NCI-H2029 treated with DMSO at 0.1 percent for 48 hours (cell line): ENCODE measurements around the gene CXCR2.
"Not testable (repeated sequence)": the region's sequence is repeated elsewhere in the genome, so short reads cannot be mapped to it uniquely, and the experiment has no call there.

Experiments used
- DNase-seq: peaks from one replicate; lab custom pipeline; 2025; lab: John Stamatoyannopoulos, UW

The CXCR2 gene

DNA sequence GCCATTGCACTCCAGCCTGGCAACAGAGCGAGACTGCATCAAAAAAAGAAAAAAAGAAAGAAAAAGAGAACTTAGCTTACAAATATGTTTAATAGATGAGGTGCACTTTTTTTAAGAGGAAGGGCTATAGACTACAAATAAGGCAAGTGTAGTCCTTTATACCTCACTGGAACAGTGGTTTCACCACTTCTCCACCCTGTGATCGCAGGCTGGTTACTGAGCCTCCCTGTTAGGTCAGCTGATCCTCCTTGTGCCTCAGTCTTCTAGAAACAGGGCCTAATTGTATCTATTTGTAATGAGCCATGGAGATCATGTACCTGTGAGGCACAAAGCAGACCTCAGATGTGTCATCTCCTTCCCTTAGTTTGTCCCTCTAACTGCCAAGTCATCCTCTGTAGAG, 4.5 kb downstream of the CXCR2 start:
- DNase-seq, result no peak

DNA sequence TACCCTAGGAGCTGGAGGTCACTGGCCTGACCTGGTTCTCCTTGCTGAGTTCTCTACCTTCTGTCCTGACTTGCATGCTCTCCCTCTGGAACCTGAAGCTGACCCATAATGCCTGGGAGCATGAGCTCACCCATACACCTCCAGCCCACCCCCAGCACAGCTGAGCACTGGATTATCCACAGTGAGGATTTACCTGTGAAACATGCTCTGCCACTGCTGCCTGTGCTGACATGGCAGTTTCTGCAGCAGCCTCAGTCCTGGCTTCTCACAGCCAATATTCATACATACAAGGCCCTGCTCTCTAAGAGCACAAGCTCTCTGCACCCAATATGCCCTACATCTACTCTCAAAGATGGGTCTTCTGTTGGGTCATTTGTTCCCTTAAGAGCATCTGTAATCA, 5.0 kb downstream of the CXCR2 start:
- no peak for DNase-seq

DNA sequence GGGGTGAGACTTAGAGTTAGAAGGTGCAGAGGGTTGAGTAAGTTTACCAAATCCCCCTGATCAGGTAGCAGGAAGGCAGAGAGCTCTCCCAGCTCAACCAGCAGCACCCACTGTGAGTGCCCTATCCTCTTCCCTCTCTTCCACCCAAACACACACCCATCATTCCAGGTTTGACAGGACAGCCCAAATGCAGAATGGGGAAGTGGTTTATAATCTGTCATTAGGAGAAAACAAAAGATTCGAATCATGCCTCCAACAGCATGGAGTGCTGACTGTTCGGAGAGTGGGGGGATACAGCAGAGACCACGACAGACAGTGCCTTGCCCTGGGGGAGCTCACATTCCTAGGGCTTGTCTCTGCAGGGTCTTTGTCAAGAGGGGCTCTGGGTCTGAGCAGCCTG, 11.7 kb downstream of the CXCR2 start:
- DNase-seq, result no peak

DNA sequence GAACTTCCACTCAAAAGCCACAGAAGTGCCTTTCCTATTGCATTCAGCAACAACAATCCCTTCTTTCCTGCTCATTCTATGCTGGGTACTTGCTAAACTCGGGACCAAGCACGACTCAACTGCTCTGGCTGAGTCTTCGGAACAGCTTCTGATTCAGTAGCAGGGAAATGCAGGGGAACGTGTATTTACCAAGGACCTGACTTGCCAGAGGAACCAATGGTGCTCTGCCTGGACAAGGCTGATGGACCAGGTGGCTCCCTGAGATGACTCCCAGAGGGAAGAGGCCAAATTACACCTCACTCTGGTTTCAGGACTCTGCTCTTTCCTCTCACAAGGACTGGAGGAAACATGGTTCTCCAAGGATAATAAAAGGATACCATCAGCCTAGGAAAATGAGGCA, 12.2 kb downstream of the CXCR2 start:
- DNase-seq, result no peak

DNA sequence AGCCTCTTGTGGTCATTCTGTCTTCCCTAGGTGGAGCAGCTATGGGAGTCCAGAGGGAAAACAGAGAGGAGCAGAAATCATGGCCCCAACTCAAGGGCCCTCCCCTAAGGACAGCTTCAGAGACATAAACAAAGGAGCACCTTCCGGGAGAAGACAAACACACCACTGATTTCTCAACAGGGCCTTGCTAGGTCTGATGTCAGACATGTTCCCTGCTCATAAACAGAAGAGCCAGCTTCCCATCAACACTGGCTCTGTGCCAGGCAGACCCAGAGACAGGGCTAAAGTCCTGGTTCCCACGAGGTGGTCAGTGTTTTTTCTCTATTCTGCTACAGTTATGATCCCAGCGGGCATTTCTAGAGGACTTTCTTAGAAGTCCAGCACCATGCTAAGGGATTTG, 19.3 kb downstream of the CXCR2 start:
- peak; percentile 42 for DNase-seq

DNA sequence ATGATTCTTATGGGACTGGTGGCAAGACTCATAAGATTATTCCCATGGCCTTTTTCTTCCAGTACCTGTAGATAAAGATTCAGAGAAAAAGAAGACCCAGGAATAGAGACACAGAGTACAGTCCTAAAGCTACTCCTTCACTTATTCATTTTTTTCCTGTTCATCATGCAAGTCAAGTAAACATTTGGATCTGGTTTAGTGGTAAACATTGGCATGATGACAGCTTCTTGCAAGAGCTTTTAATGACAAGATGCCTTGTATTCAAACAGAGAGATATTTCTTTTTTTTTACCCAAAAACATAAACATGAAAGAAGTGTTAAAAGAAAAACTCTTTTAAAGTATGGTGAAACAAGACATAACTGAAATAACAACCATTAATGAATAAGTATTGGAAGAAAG, 20.2 kb downstream of the CXCR2 start:
- DNase-seq, result no peak

DNA sequence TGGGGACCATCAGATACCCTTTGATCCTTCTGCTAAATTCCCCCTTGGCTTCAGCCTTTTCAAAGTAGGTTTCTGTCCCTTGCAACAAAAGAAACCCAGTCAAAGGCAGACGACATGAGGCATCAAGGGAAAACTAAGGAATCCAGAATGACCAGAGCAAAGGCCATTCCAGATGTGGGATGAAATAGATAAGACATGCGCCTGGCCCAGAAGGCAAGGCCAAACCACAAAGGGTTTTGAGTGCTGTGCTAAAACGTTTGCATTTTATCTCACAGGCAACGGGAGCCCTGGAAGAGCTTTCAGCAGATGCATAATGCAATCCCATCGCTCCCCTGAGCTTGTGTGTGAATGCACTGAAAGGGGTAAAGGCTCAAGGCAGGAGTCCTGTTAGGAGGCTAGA, 23.3 kb downstream of the CXCR2 start:
- no peak for DNase-seq

DNA sequence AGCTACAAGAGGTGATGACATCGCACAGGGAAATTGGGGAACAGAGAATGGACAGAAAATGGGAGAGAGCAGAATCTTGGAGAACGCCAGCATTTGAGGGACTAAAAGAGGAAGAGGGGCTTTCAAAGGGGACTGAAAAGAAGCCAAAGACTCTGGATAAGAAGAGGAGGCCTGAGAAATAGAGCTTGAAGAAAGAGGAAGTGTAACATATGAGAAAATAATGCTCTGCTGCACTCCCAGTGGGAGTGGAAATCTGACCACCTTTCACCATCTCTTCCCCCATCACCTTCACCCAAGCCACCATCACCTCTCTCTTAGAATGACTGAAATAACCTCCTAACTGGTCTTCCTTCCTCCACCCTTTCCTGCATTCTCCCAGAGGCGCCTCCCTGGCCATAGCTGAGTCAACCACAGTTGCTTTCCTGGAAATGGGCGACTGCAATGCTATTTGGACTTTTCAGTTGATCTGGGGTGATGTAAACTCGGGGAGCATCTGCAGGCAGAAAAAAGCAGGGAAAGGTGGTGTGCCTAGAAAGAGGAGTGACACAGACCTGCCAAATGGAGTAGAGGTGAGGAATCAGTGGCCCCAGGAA, 24.1 kb downstream of the CXCR2 start:
- DNase-seq, result no peak

DNA sequence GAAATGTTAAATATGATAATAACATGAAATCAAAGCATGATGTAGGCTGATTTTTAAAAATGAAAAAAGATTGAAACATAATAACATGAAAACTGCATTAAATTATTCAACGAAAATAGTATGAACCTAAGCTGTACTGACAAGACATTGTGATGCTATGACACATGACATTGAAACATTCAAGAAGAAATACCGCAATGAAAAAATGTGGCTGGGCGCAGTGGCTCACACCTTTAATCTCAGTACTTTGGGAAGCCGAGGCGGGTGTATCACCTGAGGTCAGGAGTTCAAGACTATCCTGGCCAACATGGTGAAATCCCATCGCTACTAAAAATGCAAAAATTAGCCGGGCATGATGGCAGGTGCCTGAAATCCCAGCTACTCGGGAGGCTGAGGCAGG, 26.3 kb downstream of the CXCR2 start:
- no peak for DNase-seq

DNA sequence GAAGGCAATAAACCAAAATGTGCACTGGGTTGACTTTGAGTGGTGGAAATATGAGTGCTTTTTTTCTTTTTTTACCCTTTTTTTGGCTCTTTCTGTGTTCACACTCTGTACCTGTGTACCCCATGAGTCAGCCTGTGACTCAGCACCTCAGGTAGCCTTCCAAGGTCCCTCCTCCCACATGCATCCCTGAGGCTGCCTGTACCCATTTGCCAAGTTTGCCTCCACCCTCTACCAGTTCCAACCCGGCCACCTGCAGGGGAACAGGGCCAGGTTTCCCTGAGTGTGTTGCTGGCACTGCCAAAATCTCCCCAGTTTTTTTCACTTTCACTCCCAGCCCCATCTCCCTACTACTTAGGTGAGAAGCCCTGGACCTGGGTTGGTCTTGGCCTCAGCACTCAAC, 26.9 kb downstream of the CXCR2 start:
- DNase-seq, result no peak

DNA sequence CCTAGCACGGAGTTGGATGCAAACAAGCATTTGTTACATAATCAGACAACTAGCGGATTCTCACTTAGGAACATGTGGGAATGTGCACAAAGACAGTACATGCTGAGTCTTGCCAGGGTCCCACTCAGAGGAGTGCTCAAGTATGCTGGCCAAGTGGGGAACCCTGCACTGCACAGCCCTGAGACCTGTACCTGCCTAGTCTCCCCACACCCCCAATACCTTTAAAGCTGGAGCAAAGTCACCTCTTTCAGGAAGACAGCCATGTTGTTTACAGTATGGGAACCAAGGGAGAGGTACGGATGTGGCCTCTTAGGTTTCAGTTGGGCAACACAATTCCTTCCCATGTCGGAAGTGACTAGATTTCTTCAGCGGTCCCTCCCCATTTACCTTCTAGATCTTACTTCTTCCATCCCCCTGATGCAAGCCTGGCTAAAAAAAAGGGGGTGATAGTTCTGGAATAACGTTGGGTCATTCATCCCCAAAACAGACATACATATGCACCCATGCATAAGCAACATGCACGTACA, 30.2 kb downstream of the CXCR2 start:
- DNase-seq, result no peak

DNA sequence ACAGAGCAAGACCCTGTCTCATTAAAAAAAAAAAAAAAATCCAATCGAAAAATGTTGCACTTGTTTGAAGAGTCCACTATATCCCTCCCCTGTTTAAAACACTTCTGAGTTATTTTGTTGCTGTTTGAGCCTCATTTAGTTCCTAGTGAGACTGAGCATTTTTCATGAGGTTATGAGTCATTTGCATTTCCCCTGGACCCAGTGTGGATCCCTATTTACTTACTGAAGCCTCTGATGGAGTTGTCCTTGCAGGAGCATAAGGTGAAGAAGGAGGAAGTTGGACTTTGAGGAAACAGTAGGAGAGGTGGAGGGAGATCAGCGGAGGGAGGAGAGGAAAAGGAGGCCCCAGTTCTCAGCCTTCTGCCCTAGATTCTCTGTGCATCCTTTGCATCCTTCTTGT, 35.8 kb downstream of the CXCR2 start:
- no peak for DNase-seq

DNA sequence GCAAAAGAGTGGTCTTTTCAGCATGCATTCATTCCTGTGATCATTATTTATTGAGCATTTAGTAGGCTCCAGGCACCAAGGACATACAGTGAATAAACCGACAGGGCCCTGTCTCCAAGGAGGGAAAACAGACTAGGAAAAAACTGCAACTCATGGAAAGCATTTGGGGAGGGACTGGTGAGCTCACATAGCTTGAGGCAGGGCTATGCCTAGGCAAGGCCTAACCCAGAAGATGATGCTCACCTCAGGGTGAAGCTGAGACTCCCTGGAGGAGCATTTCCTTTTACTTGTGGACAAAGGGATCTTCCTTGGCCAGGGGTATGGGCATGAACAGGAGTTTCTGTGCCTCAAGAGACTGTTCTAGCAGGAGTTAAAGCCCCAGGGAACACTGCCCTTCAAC, 37.0 kb downstream of the CXCR2 start:
- DNase-seq, result no peak

DNA sequence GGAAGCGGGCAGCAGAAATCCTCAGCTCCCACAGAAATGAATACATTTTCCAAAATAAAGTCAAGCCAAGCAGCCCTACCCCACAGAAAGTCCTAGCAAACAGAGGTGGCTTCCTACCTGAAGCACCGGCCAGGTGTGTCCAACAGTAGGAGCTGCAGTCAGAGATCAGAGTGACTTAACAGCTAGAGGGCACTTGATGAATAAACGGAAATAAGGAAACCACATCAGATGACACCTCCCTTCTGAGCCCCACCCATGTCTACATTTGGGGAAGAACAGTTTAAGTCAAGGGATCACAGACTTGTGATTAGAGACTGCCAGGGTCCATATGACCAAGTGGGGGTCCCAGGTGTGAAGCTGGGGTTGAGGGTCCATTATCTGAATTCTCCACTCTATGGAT, 41.0 kb downstream of the CXCR2 start, which contains the start of gene CXCR1:
CXCR1 (minus strand) TSS at position 172 of the 400 bp plus-strand sequence. CDS start 1,751 bp downstream, outside the sequence.
- no peak for DNase-seq

DNA sequence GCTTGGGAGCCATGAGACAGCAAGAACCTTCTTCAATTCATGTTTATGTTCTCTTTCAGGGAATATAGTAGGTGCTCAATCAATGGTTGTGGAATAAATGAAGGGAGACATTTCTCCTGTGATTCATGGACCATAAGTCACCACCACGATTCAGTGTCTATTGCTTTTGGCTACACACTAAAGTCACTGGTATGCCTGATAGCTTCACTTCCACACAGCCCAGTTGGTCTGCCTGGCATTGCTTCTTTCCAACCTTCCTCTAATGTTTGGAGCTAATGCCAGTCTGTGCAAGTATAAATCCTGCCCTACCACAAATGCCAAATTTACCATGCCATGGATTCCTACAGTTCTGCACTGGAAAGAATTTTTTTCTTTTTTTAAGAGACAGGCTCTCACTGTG, 42.2 kb downstream of the CXCR2 start:
- no peak for DNase-seq

DNA sequence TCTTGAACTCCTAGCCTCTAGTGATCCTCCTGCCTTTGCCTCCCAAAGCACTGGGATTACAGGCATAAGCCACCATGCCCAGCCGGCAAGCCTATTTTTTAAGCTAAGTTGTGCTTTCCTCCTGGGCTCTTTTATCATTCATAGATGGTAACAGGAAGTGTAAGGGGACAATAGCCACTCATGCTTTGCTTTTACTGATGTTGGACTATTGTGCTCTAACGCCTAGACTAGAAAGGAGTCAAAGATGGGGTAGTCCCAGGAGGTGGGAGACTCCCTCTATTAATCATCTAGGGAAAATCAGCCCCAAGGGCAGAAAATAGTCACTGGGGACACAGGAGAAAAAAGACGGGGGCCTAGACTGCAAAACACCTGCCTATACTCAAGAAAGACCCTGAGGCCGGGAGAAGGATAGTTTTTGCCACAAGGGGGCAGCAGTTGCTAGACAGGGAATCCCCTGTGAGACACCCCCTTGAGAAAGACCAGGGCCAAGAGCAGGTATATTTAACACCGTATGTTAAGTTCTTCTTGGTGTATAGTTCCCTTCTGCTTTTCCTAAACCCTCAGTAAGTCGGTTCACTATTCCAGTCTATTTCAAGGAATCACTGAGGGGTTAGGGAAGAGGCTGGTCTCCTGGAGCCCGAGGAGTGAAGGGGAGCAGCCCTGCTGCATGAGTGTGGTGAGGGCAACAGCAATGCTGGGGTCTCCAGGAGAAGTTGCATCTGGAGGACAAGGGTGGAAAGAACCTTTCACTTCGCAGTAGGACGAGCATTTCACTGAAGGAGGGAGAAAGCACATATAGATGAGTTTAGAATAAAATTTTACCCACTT, 43.0 kb downstream of the CXCR2 start:
- DNase-seq, result peak; percentile 3

DNA sequence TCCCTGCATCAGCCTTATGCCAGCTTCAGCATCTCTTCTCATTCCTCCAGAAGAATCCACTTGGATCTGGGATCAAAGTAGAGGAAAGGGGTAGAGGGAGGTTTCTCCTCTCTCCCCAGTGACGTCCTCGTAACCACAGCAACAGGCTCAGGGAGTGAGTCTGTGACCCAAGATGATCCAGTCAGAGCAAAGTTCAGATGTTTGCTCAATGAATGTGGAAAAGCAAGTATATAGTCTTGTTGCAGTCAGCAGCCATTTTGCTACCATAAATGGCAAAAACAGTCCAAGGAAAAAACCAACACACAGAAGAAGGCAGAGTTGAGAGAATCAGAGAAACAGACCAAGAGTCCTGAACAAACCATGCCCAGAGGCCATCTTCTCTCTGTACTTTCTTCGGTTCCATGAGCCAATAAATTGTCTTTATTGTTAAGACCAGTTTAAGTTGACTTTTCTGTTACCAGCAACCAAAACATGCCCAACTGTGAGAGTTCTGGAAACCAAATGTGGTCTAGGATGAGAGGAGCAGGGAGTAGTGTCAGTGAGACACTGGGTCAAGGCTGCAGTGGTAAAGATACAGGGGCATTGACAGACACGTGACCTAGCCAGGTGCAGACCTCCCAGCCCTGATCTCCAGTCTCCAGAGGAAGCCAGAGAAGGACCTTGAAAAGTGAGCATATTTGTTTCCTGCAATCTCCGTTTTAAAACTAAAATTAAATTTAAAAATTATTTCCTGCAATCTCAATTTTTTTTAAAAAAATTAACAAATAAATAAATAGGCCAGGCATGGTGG, 44.1 kb downstream of the CXCR2 start:
- no peak for DNase-seq

DNA sequence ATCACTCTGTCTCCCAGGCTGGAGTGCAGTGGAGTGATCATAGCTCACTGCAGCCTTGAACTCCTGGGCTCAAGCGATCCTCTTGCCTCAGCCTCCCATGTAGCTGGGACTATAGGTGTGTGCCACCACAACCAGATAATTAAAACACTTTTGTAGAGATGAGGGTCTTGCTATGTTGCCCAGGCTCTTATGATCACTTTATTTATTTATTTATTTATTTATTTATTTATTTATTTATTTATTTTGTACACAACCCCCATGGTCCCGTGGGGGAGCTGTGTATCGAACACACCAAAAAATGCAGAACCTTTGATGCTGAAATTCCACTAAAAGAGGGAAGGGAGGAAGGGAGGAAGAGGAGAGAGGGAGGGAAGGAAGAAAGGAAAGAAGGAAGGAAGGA, 45.9 kb downstream of the CXCR2 start:
- DNase-seq, result not testable (repeated sequence)

DNA sequence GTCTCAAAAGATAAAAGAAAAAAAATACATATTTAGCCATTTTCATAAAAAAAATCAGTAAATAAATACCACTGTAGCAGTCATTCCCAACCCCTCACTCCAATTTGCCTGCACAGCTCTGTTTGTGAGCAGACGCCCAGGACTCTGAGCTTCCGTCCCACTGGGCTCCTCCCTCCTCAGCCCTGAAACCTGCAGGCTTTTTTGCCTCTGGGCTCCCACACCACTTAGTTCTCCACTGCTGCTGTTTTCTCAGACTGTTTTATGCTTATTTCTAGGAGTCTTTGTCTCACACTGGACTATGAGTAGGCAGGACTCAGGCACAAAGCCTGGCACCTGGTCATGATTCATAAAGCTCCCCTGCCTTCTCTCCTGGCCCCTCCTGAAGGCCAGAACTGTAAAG, 47.0 kb downstream of the CXCR2 start:
- DNase-seq, result no peak

DNA sequence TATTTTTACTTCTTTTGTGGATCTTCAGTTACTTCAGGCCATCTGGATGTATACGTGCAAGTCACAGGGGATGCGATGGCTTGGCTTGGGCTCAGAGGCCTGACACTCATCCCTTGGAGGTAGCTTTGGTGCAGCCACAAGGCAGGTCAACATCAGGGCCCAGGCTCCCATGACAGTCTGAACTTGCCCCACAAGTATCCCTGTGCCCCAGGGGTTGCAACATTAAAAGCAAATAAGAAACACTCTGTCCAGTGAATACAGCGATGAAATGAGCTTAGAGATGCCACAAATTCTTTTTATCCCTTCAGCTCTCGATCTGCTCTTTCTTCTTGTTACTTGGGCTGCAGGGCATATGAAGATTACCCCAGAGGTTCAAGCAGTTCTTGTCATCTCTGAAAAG, 54.0 kb downstream of the CXCR2 start:
- DNase-seq, result no peak

DNA sequence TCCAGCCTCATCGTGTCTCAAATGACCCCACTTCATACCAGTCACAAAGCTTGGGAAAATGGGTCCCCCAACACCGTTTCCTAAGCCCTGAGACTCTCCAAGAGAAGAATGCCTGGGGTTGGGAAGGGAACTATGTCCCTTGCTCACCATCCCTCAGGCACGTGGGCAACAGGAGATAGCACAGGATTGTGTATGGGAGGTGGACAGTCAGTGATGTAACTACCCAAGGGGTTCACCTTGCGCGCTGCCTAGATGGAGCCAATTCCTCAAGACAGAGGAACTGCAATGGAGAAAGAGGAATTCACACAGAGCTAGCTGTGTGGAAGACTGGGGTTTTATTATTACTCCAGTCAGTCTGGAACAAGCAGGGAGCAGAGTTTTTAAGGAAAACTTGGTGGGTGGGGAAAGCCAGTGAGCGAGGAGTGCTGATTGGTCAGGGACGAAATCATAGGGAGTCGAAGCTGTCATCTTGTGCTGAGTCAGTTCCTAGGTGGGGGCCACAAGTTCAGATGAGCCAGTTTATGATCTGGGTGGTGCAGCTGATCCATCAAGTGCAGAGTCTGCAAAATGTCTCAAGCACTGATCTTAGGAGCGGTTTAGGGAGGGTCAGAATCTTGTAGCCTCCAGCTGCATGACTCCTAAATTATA, 54.8 kb downstream of the CXCR2 start:
- DNase-seq, result no peak

DNA sequence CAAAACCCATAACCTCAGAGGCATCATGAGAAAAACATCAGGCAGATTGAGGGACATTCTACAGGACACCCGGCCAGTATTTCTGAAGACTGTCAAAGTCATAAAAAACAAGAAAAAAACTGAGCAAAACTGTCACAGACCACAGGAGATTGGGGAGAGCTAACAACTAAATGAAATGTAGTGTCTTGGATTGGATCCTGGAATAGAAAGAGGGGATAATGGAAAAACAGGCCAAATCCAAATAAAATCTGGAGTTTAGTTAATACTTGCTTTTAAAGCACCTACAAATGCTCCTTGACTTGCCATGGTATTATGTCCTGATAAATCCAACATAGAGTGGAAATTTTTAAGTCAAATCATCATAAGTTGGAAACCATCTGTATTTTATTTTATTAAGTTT, 58.5 kb downstream of the CXCR2 start:
- DNase-seq, result no peak
